Neuronal stem cell (in vitro differentiated cells): ENCODE data around the gene SH2D3A.

Source experiments
- DNase-seq: peaks from one replicate; pipeline ENCODE4 v3.0.0-alpha.2; 2013; ENCODE audit warnings: low spot score
- H2AFZ ChIP-seq: one replicate; pipeline ENCODE4 v1.6.1; 2013; ENCODE audit warnings: mild to moderate bottlenecking, low read length, inconsistent platforms
- H2AK5ac ChIP-seq: 2 replicates; pipeline ENCODE4 v1.6.1; 2013; ENCODE audit warnings: low read depth, mild to moderate bottlenecking, inconsistent platforms, low read length, moderate library complexity, mixed read lengths
- H2BK120ac ChIP-seq: 2 replicates; pipeline ENCODE4 v1.6.1; 2013; ENCODE audit warnings: low read depth, mild to moderate bottlenecking, inconsistent platforms, low read length, moderate library complexity, mixed read lengths
- H2BK12ac ChIP-seq: one replicate; pipeline ENCODE4 v1.6.1; 2013; ENCODE audit warnings: low read length, inconsistent platforms
- H2BK15ac ChIP-seq: 2 replicates; pipeline ENCODE4 v1.6.1; 2013; ENCODE audit warnings: mild to moderate bottlenecking, low read length, inconsistent platforms, mixed read lengths
- H2BK5ac ChIP-seq: one replicate; pipeline ENCODE4 v1.6.1; 2013; ENCODE audit warnings: inconsistent platforms, mild to moderate bottlenecking, low read length, moderate library complexity
- H3K14ac ChIP-seq: one replicate; pipeline ENCODE4 v1.6.1; 2013; ENCODE audit warnings: low read length, inconsistent platforms
- H3K18ac ChIP-seq: 2 replicates; pipeline ENCODE4 v1.6.1; 2013; ENCODE audit warnings: low read length, inconsistent platforms
- H3K23ac ChIP-seq: 2 replicates; pipeline ENCODE4 v1.6.1; 2013; ENCODE audit warnings: low read depth, mild to moderate bottlenecking, mixed read lengths, low read length, inconsistent platforms; ENCODE audit not compliant: poor library complexity
- H3K27ac ChIP-seq: replicated peaks from 3 replicates; pipeline ENCODE4 v1.5.1; 2013; ENCODE audit warnings: low read length, inconsistent platforms
- H3K27me3 ChIP-seq, 3 experiments: 2 replicates each; pipeline ENCODE4 v1.6.1; 2013; ENCODE audit warnings: low read length in 3 of 3, mild to moderate bottlenecking in 2 of 3, inconsistent platforms in 1 of 3, low read depth in 1 of 3, mixed read lengths in 1 of 3, moderate library complexity in 1 of 3; ENCODE audit not compliant: control insufficient read depth in 3 of 3, insufficient read depth in 3 of 3
- H3K36me3 ChIP-seq, 2 donors: replicated peaks in 1 of 2; 2 replicates each; pipeline ENCODE4 v1.6.1; 2013; ENCODE audit warnings: low read length in 2 of 2; ENCODE audit not compliant: control insufficient read depth in 2 of 2, insufficient read depth in 2 of 2
- H3K4ac ChIP-seq: 2 replicates; pipeline ENCODE4 v1.6.1; 2013; ENCODE audit warnings: inconsistent platforms, mild to moderate bottlenecking, low read length, moderate library complexity
- H3K4me1 ChIP-seq, 2 donors: 1 replicate in 1 of 2; 2 replicates in 1 of 2; pipeline ENCODE4 v1.6.1; 2013; ENCODE audit warnings: low read length in 2 of 2, low read depth in 1 of 2; ENCODE audit not compliant: control insufficient read depth in 2 of 2, insufficient read depth in 1 of 2
- H3K4me2 ChIP-seq: one replicate; pipeline ENCODE4 v1.6.1; 2013; ENCODE audit warnings: mild to moderate bottlenecking, low read length, inconsistent platforms; ENCODE audit not compliant: insufficient read depth, poor library complexity, severe bottlenecking
- H3K4me3 ChIP-seq, 2 donors: 2 replicates each; pipeline ENCODE4 v1.5.1; 2013; ENCODE audit warnings: low read length in 2 of 2, mild to moderate bottlenecking in 2 of 2, inconsistent platforms in 1 of 2, moderate library complexity in 1 of 2
- H3K79me1 ChIP-seq: one replicate; pipeline ENCODE4 v1.6.1; 2013; ENCODE audit warnings: low read depth, mild to moderate bottlenecking, inconsistent platforms, low read length, moderate library complexity
- H3K9ac ChIP-seq: one replicate; pipeline ENCODE4 v1.6.1; 2013; ENCODE audit warnings: mild to moderate bottlenecking, low read depth, low read length, inconsistent platforms; ENCODE audit not compliant: poor library complexity
- H3K9me3 ChIP-seq, 2 donors: replicated peaks in 1 of 2; 2 replicates each; pipeline versions ENCODE3 to v1.6.1; 2013; ENCODE audit warnings: low read length in 2 of 2, mild to moderate bottlenecking in 2 of 2, inconsistent platforms in 1 of 2, low read depth in 1 of 2, mixed read lengths in 1 of 2, moderate library complexity in 1 of 2; ENCODE audit not compliant: control insufficient read depth in 2 of 2, insufficient read depth in 1 of 2
- H4K8ac ChIP-seq: one replicate; pipeline ENCODE4 v1.6.1; 2013; ENCODE audit warnings: low read depth, mild to moderate bottlenecking, inconsistent platforms, low read length, moderate library complexity
- H4K91ac ChIP-seq: one replicate; pipeline ENCODE4 v1.6.1; 2013; ENCODE audit warnings: low read length, low read depth, mild to moderate bottlenecking, inconsistent platforms; ENCODE audit not compliant: poor library complexity
- WGBS, 2 donors: extraction: QIAGEN DNeasy Blood & Tissue Kit; methylation state at CpG; one replicate each; pipeline ENCODE4 v1.1.7; 2013; ENCODE audit warnings: missing lambda C conversion rate in 2 of 2, mixed read lengths in 1 of 2; ENCODE audit not compliant: insufficient read length in 2 of 2, insufficient replicate concordance in 1 of 2; ENCODE audit errors: extremely low coverage in 2 of 2; 5-methylcytosine and 5-hydroxymethylcytosine counted together

The SH2D3A gene

GRCh38 chr19:6774821-6775707 is 7.8 kb upstream of the SH2D3A start:
- H3K27ac ChIP-seq = no peak overlapping the region
- DNase-seq = no peak
- WGBS, 2 donors = no CpG with 5 or more reads among the region's 11 CpGs
- no peak overlapping the region for H3K4ac ChIP-seq
- H3K36me3 ChIP-seq = no peaks in the 10 kb centered on the region
- H3K79me1 ChIP-seq = no peaks in the 10 kb centered on the region
- no peak overlapping the region for H2AFZ ChIP-seq
- H4K8ac ChIP-seq = no peak overlapping the region
- no peak overlapping the region for H2BK15ac ChIP-seq
- no peak overlapping the region for H3K23ac ChIP-seq
- H3K4me2 ChIP-seq = no peak overlapping the region
- H3K9ac ChIP-seq = no peak overlapping the region
- H2BK120ac ChIP-seq = no peak overlapping the region
- no peak overlapping the region for H4K91ac ChIP-seq
- no peak overlapping the region for H3K14ac ChIP-seq
- H3K18ac ChIP-seq = no peak overlapping the region
- no peaks in the 10 kb centered on the region for H3K9me3 ChIP-seq
- no peak overlapping the region for H2BK5ac ChIP-seq
- H3K4me3 ChIP-seq = no peak overlapping the region
- H2AK5ac ChIP-seq = no peak overlapping the region
- H3K4me1 ChIP-seq = no peaks in the 10 kb centered on the region
- no peaks in the 10 kb centered on the region for H3K27me3 ChIP-seq
- H2BK12ac ChIP-seq = no peak overlapping the region

GRCh38 chr19:6773323-6773931 is 6.2 kb upstream of the SH2D3A start:
- no peak for DNase-seq
- H2AK5ac ChIP-seq = no peak overlapping the region
- no peaks in the 10 kb centered on the region for H3K36me3 ChIP-seq
- peak overlapping the region; percentile 28 for H2BK120ac ChIP-seq
- H3K9ac ChIP-seq = peak overlapping the region; percentile 50
- H3K18ac ChIP-seq = peak overlapping the region; percentile 52
- no peak overlapping the region for H3K4ac ChIP-seq
- H2BK12ac ChIP-seq = no peak overlapping the region
- no peak overlapping the region for H3K27ac ChIP-seq
- H3K27me3 ChIP-seq = peaks cover 0 to 1% (median 0%) of the 10 kb centered on the region in 3 experiments
- no peak overlapping the region for H2BK15ac ChIP-seq
- no peak overlapping the region for H4K91ac ChIP-seq
- H3K4me1 ChIP-seq = no peaks in the 10 kb centered on the region
- H4K8ac ChIP-seq = no peak overlapping the region
- no peak overlapping the region for H2BK5ac ChIP-seq
- H3K4me2 ChIP-seq = no peak overlapping the region
- H2AFZ ChIP-seq = peak overlapping the region; percentile 69
- no peaks in the 10 kb centered on the region for H3K9me3 ChIP-seq
- H3K4me3 ChIP-seq = no peak overlapping the region
- WGBS, 2 donors = no CpG with 5 or more reads among the region's 8 CpGs
- no peak overlapping the region for H3K23ac ChIP-seq
- no peaks in the 10 kb centered on the region for H3K79me1 ChIP-seq
- H3K14ac ChIP-seq = no peak overlapping the region

GRCh38 chr19:6772866-6773322 is 5.7 kb upstream of the SH2D3A start:
- H2BK12ac ChIP-seq = peak overlapping the region; percentile 63
- WGBS, 2 donors = no CpG with 5 or more reads among the region's 14 CpGs
- DNase-seq = no peak

More at GRCh38 chr19:6772866-6773322, 5.7 kb upstream of the SH2D3A start:
- Histone ChIP-seq H2BK120ac (peak overlapping the region; percentile 28), H3K36me3 (no peaks in the 10 kb centered on the region), H3K9me3 (no peaks in the 10 kb centered on the region), H3K9ac (no peak overlapping the region), H3K23ac (peak overlapping the region; percentile 81), H3K4ac (no peak overlapping the region), H4K8ac (no peak overlapping the region), H3K79me1 (no peaks in the 10 kb centered on the region), H2BK15ac (peak overlapping the region; percentile 19), H3K4me2 (no peak overlapping the region), H3K18ac (no peak overlapping the region), H4K91ac (no peak overlapping the region), H3K14ac (no peak overlapping the region), H2AK5ac (no peak overlapping the region), H2BK5ac (peak overlapping the region; percentile 29), H2AFZ (peak overlapping the region; percentile 69), H3K4me3 (no peak overlapping the region), H3K27me3 (peaks cover 0 to 6% (median 4%) of the 10 kb centered on the region in 3 experiments), H3K4me1 (no peaks in the 10 kb centered on the region), H3K27ac (no peak overlapping the region)
